Uterus (tissue), 4 donors: ENCODE measurements around the gene INAFM1. TPM values are rescaled to one million over a fixed set of nuclear protein-coding genes. Genes with fewer than 3 reads are reported as not detected.

Source experiments
- DNase-seq, 2 donors: peaks; one replicate each; pipeline ENCODE4 v3.0.0-alpha.2; 2019 to 2020
- H3K27ac ChIP-seq, 2 donors: fragments of 200-600 bp; sonication (generic); 1 replicate in 1 of 2; 2 replicates in 1 of 2; pipeline ENCODE4 v1.5.1; 2016 to 2018
- H3K27me3 ChIP-seq, 2 donors: fragments of 200-600 bp; sonication (generic); one replicate each; pipeline ENCODE4 v1.5.1; 2018 to 2019; ENCODE audit warnings: control low read depth in 1 of 2
- H3K36me3 ChIP-seq, 2 donors: fragments of 200-600 bp; sonication (generic); one replicate each; pipeline ENCODE4 v1.5.1; 2019; ENCODE audit warnings: control low read depth in 1 of 2
- H3K4me1 ChIP-seq, 2 donors: fragments of 200-600 bp; sonication (generic); one replicate each; pipeline ENCODE4 v1.5.1; 2018 to 2019; ENCODE audit warnings: control low read depth in 1 of 2
- H3K4me3 ChIP-seq, 2 donors: fragments of 200-600 bp; sonication (generic); 1 replicate in 1 of 2; 2 replicates in 1 of 2; pipeline ENCODE4 v1.5.1; 2018 to 2019; ENCODE audit warnings: mild to moderate bottlenecking in 1 of 2
- H3K9me3 ChIP-seq, 2 donors: fragments of 200-600 bp; sonication (generic); one replicate each; pipeline ENCODE4 v1.5.1; 2019; ENCODE audit warnings: control low read depth in 1 of 2
- POLR2A ChIP-seq, 2 donors: fragments of 450-650 bp; IDR thresholded peaks; one replicate each; pipeline ENCODE4 v1.6.1; 2016; ENCODE audit warnings: antibody characterized with exemption in 2 of 2, mild to moderate bottlenecking in 1 of 2, moderate library complexity in 1 of 2
- intact Hi-C: fragments of 100-400 bp; cut with DNase I; formaldehyde crosslinking; loops from one replicate; pipeline ENCODE4 v1.15.1; 2023; ENCODE audit warnings: low total_unique reads
- total RNA-seq, 4 donors: library from RNA; depleted of rRNA in 3 of 4; stranded (reverse); fragments of >200 nt in 3 of 4; gene quantifications; one replicate each; pipeline versions ENCODE4 v1.1.0 to v1.2.4, GENCODE V29; 2014 to 2023
- TF ChIP-seq, protein P1 (sequence below), 4 experiments: fragments of 200-600 bp in 2 of 4; fragments of 450-650 bp in 2 of 4; sonication (generic) in 2 of 4; IDR thresholded peaks; one replicate each; pipeline ENCODE4 v1.5.1; 2016 to 2019; ENCODE audit warnings: antibody characterized with exemption in 4 of 4, mild to moderate bottlenecking in 2 of 4, moderate library complexity in 1 of 4
- donor health status: DM: yes; HTN: yes; CAD: no.

The INAFM1 gene
- total RNA-seq, 4 donors from 2014 or later = 2.8 to 39.5 (median 13.5) TPM

DNA sequence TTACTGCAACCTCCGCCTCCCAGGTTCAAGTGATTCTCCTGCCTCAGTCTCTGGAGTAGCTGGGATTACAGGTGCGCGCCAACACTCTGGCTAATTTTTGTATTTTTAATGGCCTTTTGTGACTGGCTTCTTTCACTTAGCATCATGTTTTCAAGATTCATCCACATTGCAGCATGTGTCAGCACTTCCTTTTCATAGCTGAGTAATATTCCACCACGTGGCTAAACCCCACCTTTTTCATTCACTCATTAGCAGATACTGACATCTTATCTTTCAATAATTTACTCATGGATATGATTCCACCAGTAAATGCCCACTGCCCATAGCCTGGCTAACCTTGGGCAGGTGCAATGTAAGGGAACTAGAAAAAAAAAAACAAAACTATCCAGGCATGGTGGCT lies 41.8 kb downstream of the INAFM1 start:
- no peak for DNase-seq
- no peak for TF ChIP-seq POLR2A (IDR thresholded peaks at IDR 0.05)
- TF ChIP-seq, protein P1, sequence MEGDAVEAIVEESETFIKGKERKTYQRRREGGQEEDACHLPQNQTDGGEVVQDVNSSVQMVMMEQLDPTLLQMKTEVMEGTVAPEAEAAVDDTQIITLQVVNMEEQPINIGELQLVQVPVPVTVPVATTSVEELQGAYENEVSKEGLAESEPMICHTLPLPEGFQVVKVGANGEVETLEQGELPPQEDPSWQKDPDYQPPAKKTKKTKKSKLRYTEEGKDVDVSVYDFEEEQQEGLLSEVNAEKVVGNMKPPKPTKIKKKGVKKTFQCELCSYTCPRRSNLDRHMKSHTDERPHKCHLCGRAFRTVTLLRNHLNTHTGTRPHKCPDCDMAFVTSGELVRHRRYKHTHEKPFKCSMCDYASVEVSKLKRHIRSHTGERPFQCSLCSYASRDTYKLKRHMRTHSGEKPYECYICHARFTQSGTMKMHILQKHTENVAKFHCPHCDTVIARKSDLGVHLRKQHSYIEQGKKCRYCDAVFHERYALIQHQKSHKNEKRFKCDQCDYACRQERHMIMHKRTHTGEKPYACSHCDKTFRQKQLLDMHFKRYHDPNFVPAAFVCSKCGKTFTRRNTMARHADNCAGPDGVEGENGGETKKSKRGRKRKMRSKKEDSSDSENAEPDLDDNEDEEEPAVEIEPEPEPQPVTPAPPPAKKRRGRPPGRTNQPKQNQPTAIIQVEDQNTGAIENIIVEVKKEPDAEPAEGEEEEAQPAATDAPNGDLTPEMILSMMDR (IDR thresholded peaks at IDR 0.05) = no peak
- Histone ChIP-seq H3K27me3 (no peaks in the 10 kb centered on the region), H3K4me1 (no peaks in the 10 kb centered on the region), H3K27ac (no peak overlapping the region), H3K36me3 (no peaks in the 10 kb centered on the region), H3K9me3 (no peaks in the 10 kb centered on the region), H3K4me3 (no peak overlapping the region)
- intact Hi-C loops = no loop called here

DNA sequence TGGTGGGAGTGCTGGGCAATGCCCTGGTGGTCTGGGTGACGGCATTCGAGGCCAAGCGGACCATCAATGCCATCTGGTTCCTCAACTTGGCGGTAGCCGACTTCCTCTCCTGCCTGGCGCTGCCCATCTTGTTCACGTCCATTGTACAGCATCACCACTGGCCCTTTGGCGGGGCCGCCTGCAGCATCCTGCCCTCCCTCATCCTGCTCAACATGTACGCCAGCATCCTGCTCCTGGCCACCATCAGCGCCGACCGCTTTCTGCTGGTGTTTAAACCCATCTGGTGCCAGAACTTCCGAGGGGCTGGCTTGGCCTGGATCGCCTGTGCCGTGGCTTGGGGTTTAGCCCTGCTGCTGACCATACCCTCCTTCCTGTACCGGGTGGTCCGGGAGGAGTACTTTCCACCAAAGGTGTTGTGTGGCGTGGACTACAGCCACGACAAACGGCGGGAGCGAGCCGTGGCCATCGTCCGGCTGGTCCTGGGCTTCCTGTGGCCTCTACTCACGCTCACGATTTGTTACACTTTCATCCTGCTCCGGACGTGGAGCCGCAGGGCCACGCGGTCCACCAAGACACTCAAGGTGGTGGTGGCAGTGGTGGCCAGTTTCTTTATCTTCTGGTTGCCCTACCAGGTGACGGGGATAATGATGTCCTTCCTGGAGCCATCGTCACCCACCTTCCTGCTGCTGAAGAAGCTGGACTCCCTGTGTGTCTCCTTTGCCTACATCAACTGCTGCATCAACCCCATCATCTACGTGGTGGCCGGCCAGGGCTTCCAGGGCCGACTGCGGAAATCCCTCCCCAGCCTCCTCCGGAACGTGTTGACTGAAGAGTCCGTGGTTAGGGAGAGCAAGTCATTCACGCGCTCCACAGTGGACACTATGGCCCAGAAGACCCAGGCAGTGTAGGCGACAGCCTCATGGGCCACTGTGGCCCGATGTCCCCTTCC lies 45.5 kb downstream of the INAFM1 start:
- Histone ChIP-seq H3K27me3 (no peaks in the 10 kb centered on the region), H3K9me3 (no peaks in the 10 kb centered on the region), H3K4me1 (no peaks in the 10 kb centered on the region), H3K4me3 (no peak overlapping the region), H3K36me3 (no peaks in the 10 kb centered on the region), H3K27ac (no peak overlapping the region)
- TF ChIP-seq, protein P1 (IDR thresholded peaks at IDR 0.05) = no peak
- TF ChIP-seq POLR2A (IDR thresholded peaks at IDR 0.05) = no peak
- no peak for DNase-seq
- intact Hi-C loops = no loop called here

DNA sequence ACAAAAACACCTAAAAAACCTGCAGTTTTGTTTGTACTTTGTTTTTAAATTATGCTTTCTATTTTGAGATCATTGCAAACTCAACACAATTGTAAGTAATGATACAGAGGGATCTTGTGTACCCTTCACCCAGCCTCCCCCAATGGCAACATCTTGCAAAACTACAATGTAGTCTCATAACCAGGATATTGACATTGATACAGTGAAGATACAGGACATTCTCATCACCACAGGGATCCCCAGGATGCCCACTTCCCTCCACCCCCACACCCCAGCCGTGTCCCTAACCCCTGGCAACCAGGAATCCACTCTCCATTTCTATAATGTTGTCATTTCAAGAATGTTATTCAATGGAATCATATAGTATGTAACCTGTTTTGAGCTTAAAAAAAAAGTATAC lies 46.9 kb downstream of the INAFM1 start:
- H3K4me3 ChIP-seq = no peak overlapping the region
- no peak overlapping the region for H3K27ac ChIP-seq
- no peak for DNase-seq
- H3K9me3 ChIP-seq = no peaks in the 10 kb centered on the region
- no peaks in the 10 kb centered on the region for H3K27me3 ChIP-seq
- H3K4me1 ChIP-seq = no peaks in the 10 kb centered on the region
- H3K36me3 ChIP-seq = no peaks in the 10 kb centered on the region
- TF ChIP-seq, protein P1 (IDR thresholded peaks at IDR 0.05) = no peak
- TF ChIP-seq POLR2A (IDR thresholded peaks at IDR 0.05) = no peak
- intact Hi-C loops = no loop called here

DNA sequence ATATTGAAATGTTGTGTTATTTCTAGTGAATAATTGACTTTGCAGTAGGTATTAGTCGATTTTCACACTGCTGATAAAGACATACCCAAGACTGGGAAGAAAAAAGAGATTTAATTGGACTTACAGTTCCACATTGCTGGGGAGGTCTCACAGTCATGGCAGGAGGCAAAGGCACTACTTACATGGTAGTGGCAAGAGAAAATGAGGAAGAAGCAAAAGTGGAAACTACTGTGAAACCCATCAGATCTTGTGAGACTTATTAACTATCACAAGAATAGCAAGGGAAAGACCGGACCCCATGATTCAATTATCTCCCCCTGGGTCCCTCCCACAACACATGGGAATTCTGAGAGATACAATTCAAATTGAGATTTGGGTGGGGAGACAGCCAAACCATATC lies 47.4 kb downstream of the INAFM1 start:
- H3K9me3 ChIP-seq = no peaks in the 10 kb centered on the region
- no peak for DNase-seq
- H3K4me3 ChIP-seq = no peak overlapping the region
- TF ChIP-seq POLR2A (IDR thresholded peaks at IDR 0.05) = no peak
- TF ChIP-seq, protein P1 (IDR thresholded peaks at IDR 0.05) = no peak
- H3K27me3 ChIP-seq = no peaks in the 10 kb centered on the region
- intact Hi-C loops = no loop called here
- H3K27ac ChIP-seq = no peak overlapping the region
- H3K36me3 ChIP-seq = no peaks in the 10 kb centered on the region
- H3K4me1 ChIP-seq = no peaks in the 10 kb centered on the region

DNA sequence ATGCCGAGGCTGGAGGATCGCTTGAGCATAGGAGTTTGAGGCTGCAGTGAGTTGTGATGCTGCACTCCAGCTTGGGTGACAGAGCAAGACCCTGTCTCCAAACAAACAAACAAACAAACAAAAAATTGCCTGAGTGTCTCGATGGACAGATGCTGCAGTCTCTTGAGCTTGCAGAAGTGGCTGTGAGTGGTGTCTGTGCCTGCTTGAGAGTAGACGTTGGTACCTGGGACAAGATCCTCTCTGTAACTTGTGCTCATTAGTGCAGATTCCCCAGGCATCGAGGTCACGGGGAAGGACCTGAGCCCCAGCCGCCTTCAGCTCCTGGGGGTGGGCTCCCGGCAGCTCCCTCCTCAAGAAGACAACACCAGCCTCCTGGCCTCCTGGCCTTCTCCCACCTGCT lies 48.7 kb downstream of the INAFM1 start:
- Histone ChIP-seq H3K27ac (no peak overlapping the region), H3K27me3 (no peaks in the 10 kb centered on the region), H3K36me3 (no peaks in the 10 kb centered on the region), H3K4me3 (no peak overlapping the region), H3K9me3 (no peaks in the 10 kb centered on the region), H3K4me1 (no peaks in the 10 kb centered on the region)
- no peak for DNase-seq
- TF ChIP-seq POLR2A (IDR thresholded peaks at IDR 0.05) = no peak
- TF ChIP-seq, protein P1 (IDR thresholded peaks at IDR 0.05) = no peak
- intact Hi-C loops = no loop called here
